Limb (tissue), 2 donors: ENCODE data around the gene CDH22.

Experiments
- DNase-seq, 2 donors: peaks; one replicate each; pipeline ENCODE4 v3.0.0-alpha.2; 2016; ENCODE audit errors: extremely low spot score in 2 of 2

The CDH22 gene

DNA sequence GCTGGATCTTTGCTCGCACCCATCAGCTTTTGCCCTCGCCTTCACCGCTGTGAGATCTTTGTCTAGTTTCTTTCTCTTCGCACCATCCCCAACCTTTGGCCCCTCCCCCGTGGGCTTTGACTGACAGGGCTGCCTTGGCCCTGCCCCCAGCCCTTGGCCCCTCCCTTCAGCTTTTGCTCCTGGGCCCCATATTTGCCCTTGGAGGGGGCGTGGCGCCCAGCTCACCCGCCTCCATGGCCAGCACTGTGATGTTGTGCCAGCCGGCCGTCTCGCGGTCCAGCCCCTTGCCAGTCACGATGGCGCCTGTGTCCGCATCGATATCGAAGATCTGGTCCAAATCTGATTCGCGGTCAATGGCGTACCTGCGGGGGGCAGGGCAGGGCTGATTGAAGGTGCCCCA lies 109.1 kb downstream of the CDH22 start:
- no peak for DNase-seq

DNA sequence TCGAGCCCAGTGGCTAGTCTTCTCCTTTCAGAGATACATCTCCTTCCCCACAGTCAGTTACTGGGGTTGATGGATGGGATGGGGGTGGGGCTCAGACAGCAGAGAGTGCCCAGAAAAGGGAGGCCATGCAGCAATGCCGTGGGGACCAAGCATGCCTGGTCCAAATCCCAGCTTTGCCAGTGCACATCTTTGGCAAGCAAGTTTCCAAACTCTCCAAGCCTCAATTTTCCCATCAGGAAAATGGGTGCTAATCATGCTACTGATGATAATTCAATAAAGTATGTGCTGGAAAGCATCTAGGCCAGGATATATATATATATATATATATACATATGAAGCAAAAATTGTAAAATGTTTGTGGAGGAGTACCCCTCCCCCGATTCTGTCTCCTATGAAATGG lies 111.3 kb downstream of the CDH22 start:
- DNase-seq, result no peak

DNA sequence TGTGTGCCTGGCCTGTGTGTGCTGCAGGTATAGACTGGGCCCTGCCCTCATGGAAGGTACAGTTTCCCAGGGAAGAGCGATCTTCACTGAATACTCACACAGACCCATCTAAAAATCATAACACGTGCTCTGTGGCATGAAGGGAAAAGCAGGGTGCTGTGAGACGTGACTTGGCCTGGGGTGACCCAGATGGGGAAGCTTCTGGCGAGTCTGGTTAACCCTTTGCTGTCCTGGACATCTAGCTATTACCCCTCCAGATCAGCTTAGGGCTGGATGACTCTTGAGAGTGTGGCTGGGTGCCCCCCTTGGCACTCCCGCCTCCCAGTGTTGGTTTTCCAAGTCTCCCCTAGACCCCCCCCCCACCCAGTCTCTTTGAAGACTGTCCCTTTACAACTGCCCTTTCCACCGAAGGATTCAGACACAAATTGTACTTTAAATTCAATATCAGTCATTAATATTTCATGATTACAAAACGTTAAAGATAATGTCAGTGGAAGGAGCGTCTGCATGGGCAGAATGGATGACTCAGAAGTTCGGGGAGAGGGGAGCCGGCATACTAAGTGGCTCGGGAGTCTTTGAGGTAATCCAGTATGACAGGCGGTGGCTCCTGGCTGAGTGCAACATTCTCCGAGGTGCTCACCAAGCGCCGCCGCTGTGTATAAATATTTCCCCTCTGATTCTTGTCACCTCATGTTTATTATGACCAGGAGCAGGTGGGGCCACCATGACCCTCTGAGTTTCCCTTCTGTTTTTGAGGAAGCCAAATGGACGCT lies 112.8 kb downstream of the CDH22 start:
- no peak for DNase-seq

- DNase-seq, result no peak
These were observed 113.9 kb downstream of the CDH22 start for GRCh38 chr20:46194409-46194808.

DNA sequence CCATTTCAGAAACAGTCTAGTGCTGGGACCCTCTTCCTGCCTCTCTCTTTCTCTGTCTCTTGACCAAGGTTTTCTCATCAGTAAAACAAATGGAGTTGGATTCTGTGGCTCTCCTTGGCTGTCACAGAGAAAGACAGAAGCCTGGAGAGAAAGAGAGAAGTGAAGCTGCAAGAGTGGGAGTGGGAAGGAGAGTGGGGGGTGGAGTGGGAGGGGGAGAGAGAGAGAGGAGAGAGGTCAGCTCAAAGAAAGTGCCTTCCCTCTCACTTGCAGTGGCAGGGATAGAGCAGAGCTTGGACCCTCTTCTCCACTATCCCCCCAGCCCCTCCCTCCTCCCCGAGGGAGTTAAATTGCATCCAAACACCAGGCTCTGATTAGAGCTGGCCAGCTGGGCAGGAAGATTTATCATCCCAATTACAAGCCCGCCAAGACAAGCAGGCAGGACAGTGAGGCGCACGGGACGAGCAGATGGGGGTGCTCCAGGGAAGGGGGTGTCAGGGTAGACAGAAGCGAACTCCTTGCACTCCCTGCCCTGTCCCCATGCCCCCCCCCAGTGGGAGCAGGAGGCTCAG lies 115.8 kb downstream of the CDH22 start:
- no peak for DNase-seq

DNA sequence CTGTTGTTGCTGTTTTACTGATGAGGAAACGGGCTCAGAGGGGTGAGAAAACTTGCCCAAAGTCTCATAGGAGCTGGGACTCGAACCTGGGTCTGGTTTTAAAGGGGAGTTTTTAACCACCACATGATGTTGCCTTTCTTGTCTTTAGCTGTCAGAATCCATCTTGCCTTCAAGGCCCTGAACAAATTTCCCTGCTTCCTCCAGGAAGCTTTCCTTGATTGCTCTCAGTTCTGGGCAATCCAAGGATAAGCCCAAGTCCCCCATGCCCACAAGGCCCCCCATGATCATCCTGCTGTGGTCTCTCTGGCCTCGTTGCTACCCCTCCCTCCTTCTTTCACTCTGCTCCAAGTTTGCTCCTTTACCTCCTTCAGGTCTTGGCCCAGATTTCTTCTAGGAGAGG lies 116.7 kb downstream of the CDH22 start:
- DNase-seq, result no peak

- DNase-seq, result no peak
These were observed 117.1 kb downstream of the CDH22 start for GRCh38 chr20:46191168-46191540.

DNA sequence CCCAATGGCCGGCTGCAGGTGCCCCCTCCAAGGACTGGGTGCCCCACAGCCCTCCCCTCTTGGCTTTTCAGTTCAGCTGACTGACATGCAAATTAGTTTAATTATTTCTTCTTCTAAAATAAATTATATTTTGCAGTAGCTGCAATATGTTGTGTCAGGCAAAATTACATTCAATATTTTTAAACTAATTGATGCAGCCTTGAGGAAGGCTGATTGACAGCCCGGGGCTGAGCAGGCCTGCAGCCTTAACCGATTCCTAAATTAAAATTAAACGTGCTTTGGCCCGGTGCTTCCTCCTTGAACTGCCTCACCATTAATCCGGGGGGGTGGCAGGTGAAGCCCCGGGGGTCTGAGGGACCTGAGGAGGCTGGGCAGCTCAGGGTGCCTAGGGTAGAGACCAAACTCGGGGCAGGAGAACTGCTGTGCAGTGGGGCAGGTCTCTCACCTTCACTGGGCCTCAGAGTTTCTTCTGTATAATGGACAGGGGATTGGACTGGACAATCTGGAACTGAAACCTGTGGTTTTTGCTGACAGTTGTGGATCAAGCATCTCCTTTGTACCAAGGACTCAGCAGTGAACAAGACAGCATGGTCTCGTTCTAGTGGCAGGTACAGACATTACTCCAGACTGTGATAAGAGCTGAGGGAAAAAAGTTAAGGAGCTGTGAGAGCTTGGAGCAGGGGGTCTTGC lies 117.7 kb downstream of the CDH22 start:
- DNase-seq, result no peak

DNA sequence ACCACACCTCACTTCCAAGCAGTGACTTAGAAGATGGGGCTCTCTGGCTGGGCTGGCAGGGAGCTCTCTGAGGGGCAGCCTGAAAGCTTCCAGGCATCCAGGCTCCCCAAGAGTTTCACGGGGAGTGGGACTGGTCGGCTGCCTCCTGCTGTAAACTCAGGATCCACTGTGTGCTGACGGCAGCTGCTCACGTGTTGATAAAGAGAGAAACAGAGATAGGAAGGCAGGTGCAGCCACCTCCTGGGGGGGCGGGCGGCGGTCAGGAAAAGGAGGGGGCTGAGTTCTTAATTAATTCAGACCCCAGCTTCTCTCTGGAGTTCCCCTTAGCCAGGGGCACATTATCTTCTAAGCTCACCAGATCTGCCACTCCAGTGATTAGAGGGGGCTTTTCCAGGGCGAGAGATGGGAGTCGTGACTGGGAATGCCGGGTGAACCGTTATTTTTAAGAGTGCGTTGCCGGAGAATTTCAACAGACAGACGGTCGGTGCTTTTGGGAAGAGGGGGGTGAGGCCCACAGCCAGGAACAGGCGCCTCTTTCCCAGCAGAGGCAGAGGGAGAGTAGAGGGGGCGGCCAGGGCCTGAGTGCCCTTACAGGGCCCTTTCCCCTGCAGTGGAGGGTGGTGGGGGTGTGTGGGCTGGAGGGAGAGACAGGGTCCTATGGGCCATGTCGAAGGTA lies 119.3 kb downstream of the CDH22 start:
- no peak for DNase-seq

DNA sequence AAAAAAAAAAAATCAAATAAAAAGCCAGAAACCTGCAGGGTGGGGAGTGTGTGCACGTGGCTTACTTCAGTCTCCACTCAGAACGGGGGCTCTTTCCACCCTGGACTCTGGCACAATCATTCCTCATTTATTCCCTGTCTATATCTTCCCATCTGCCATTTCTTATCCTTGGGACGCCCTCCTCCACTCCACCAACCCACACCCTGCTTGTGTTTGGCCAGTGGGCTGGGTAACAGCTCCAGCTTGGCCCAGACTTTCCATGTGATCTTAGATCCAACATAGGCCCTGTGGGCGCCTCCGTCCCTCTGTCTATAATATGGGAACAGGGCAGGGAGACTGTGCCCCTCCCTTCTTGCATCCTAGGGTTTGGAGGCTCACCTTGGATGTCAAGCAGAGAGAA lies 122.1 kb downstream of the CDH22 start:
- DNase-seq, result no peak

DNA sequence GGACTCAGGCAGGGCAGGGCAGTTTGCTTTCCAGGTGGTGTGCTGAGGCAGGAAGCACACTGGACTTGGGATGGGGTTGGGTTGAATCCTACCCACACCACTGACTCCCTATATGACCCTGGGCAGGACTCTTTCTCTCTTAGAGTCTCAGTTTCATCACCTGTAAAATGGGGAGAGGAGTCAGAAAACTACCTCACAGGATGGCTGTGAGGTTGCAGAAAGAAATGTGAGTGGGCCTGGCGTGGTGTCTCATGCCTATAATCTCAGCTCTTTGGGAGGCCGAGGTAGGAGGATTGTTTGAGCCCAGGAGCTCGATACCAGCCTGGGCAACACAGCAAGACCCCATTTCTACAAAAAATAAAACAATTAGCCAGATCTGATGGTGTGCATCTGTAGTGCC lies 122.9 kb downstream of the CDH22 start:
- no peak for DNase-seq

DNA sequence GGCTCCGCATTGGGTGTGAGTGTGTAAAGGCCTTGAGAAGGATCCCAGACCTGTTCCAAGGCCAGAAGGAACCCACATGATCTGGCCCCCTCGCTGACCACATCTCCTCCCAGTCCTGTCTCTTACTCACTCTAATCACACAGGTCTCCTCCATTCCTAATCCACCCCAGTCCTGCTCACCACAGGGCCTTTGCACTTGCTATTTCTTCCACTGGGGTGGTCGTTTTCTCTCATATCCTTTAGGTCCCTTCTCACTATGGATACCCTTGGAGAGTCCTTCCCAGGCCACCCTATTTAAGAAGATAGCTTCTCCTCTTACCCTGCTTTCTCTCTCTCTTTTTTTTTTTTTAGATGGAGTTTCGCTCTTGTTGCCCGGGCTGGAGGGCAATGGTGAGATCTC lies 124.5 kb downstream of the CDH22 start:
- no peak for DNase-seq

- no peak for DNase-seq
These were observed 125.8 kb downstream of the CDH22 start for GRCh38 chr20:46182276-46183200.

DNA sequence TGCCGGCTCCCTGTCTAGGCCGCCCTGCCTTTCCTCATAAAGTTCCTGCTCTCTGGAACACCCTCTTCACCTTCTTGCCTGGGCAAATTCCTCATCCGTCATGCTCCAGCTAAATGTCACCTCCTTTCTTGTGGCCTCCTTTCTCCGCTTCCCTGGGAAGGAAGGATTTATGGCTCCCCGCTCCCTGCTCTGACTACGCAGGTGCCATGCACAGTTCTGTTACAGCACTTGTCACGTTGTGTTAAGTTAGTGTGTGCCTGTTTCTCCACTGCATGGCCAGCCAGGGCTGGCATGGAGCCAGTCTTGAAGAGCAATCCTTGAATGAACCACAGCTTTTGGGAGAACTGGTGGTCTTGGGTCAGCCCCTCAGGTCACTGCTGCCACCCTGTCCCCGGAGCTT lies 128.4 kb downstream of the CDH22 start:
- no peak for DNase-seq

GRCh38 chr20:46178891-46179290 lies 129.4 kb downstream of the CDH22 start:
- no peak for DNase-seq

DNA sequence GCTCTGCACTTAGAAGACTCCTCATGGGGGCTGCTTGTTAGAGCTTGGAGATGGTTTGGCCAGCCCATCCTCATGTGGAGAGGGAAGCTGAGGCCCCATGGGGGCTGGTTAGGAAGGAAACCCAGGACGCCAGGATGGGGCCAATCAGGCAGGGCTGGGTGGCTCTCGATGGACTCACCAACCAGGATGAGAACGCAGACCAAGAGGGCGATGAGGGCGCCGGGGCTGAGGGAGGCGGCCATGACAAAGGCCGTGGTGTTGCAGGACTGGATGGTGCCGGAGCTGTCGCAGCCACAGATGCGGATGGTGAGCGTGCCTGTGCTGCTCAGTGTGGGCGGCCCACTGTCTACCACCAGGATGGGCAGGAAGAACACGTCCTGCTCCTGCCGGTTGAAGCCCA lies 130.5 kb downstream of the CDH22 start:
- no peak for DNase-seq

DNA sequence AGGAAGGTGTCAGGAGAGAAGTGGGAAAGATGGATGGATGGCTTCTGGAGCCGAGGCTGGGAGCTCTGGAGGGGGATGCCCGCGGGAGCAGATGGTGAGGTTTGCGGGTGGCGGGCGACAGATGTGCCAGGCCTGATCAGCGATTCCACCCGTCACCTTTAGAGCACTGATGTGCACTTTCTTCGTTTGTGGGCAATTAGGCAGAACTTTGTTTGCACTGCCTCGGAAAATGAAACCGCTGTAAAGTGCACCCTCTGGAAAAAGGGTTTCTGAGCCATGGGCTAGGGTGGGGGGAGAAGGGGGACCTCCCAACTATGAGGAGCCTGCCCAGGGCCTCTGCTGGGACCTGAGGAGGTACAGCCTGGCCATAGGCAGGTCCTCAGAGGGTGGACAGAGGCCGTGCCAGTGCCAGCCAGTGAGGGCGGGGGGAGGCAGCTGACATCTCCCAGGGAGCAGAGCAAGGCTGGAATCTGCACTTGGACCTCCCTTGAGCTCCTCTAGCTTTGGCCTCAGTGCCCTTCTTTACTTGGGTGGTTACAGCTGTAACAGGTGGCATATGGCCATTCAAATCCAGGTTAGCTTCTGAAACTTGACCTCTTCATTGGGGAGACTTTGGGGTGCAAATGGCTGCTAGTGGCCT lies 131.4 kb downstream of the CDH22 start:
- no peak for DNase-seq

- no peak for DNase-seq
These were observed 133.2 kb downstream of the CDH22 start for GRCh38 chr20:46175127-46175494.

GRCh38 chr20:46174469-46175126 lies 133.7 kb downstream of the CDH22 start:
- DNase-seq, result peak; percentile 51 to 79
